Subcutaneous preadipocyte (primary cell): ENCODE measurements around the gene BSX. TPM values are rescaled to one million over a fixed set of nuclear protein-coding genes. Genes with fewer than 3 reads are reported as not detected.

Experiments used
- total RNA-seq: library from RNA; depleted of rRNA; stranded (reverse); fragments of >200 nt; gene quantifications from 2 replicates; pipeline ENCODE4 v1.2.3, GENCODE V29; 2012

The BSX gene
- total RNA-seq: not detected in 2 replicates

DNA sequence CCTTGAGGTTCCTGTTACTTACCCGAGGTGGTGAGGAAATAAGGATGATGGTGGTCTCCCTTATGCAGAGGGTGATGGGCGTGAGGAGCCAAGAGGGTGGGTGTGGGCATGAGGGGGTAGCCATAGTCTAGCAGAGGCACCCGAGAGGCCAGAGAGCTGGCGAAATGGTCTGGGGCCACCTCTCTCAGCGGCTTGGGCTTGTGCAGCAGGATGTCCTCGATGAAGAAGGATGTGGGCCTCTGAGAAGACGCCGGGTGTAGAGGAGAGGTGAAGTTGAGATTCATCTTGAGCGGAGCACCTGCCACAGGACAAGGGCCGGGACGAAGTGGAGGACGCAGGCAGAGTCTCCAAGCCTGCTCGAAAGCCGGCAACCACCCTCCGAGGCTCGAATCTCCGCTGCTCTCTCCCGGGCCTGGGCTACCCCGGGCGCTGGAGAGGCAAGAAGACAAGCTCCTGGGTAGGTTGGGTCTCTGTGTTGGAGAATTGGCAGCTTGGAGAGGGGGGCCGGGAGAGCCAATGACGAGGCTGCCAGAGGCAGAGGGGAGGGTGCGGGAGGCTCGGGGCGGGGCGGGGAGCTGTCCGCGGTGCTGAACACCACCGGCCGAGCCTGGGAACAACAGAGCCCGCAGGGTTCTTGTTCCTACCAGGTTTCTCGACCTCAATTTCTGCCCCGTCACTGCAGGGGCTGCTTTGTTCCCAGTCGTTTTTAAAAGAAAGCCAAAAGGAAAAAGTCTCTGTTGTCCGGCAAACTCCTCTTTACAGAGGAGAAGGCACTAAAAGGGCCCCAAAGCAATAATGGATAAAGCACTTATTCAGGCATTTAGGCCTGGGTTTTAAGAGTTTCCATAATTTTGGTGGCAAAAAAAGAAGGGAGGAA lies at the start of gene BSX:
Gene BSX (minus strand): TSS at position 447 of the 877 bp plus-strand sequence. CDS start 163 bp downstream, at position 284.

Other genes starting within 250 kb of the BSX start
- gene CRTAM, start 143.3 kb downstream of the BSX start, total RNA-seq: not detected in 2 replicates
- gene JHY, start 99.1 kb downstream of the BSX start, total RNA-seq: 0.39 and 0.73 TPM in 2 replicates
- 2,197 and 3,740 TPM in 2 replicates for gene HSPA8, start 80.3 kb upstream of the BSX start, total RNA-seq
- gene CLMP, start 213.4 kb upstream of the BSX start, total RNA-seq: 162 and 189 TPM in 2 replicates